Sigmoid colon (tissue), 7 donors: ENCODE measurements around the gene AKAP12. TPM values are rescaled to one million over a fixed set of nuclear protein-coding genes. Genes with fewer than 3 reads are reported as not detected.
A peak's percentile ranks its signal among the peaks of the same experiment; 100 is the strongest.

ENCODE experiments used
- DNase-seq: peaks from one replicate; pipeline ENCODE4 v3.0.0-alpha.2; 2019
- H3K27ac ChIP-seq, 4 donors: fragments of 200-600 bp; sonication (generic); one replicate each; pipeline ENCODE4 v1.5.1; 2016 to 2019; ENCODE audit warnings: mild to moderate bottlenecking in 1 of 4
- H3K27me3 ChIP-seq, 3 donors: fragments of 200-600 bp; sonication (generic); one replicate each; pipeline ENCODE4 v1.5.1; 2019; ENCODE audit warnings: mild to moderate bottlenecking in 1 of 3
- H3K36me3 ChIP-seq, 4 donors: fragments of 200-600 bp; sonication (generic); one replicate each; pipeline ENCODE4 v1.5.1; 2016 to 2019
- H3K4me1 ChIP-seq, 4 donors: fragments of 200-600 bp; sonication (generic); one replicate each; pipeline ENCODE4 v1.5.1; 2017 to 2019
- H3K4me3 ChIP-seq, 4 donors: fragments of 200-600 bp; sonication (generic); one replicate each; pipeline ENCODE4 v1.5.1; 2017 to 2019; ENCODE audit warnings: mild to moderate bottlenecking in 2 of 4, moderate library complexity in 1 of 4
- H3K9me3 ChIP-seq, 4 donors: fragments of 200-600 bp in 3 of 4; sonication (generic) in 3 of 4; one replicate each; pipeline versions ENCODE4 v1.5.1 to v1.6.1; 2013 to 2019
- CTCF ChIP-seq, 4 experiments: fragments of 450-650 bp in 3 of 4; fragments of 200-600 bp in 1 of 4; IDR thresholded peaks; one replicate each; pipeline ENCODE4 v1.5.1; 2016 to 2019; ENCODE audit warnings: antibody characterized with exemption in 4 of 4, mild to moderate bottlenecking in 3 of 4, moderate library complexity in 2 of 4
- EP300 ChIP-seq, 4 donors: sonication (generic); formaldehyde crosslinking; IDR thresholded peaks; one replicate each; pipeline ENCODE4 v1.6.1; 2017; ENCODE audit warnings: antibody characterized with exemption in 4 of 4
- POLR2A ChIP-seq, 2 donors: fragments of 450-650 bp; IDR thresholded peaks; one replicate each; pipeline ENCODE4 v1.6.1; 2016; ENCODE audit warnings: antibody characterized with exemption in 2 of 2, mild to moderate bottlenecking in 2 of 2, moderate library complexity in 2 of 2
- POLR2AphosphoS5 ChIP-seq, 4 donors: sonication (generic); formaldehyde crosslinking; IDR thresholded peaks; one replicate each; pipeline ENCODE4 v1.6.1; 2017; ENCODE audit warnings: antibody characterized with exemption in 4 of 4
- WGBS, 2 donors: extraction: QIAGEN DNeasy Blood & Tissue Kit; methylation state at CpG; one replicate each; pipeline ENCODE4 v1.1.7; 2013; 5-methylcytosine and 5-hydroxymethylcytosine counted together
- intact Hi-C: fragments of 100-400 bp; cut with DNase I; formaldehyde crosslinking; loops from one replicate; pipeline ENCODE4 v1.15.1; 2023
- polyA plus RNA-seq, 3 donors: library from polyadenylated mRNA; stranded (reverse); fragments of 200-250 nt; gene quantifications; one replicate each; pipeline ENCODE4 v1.2.3, GENCODE V29; 2013
- total RNA-seq, 4 donors: library from RNA; depleted of rRNA; stranded (reverse); fragments of >200 nt; gene quantifications; one replicate each; pipeline ENCODE4 v1.1.0, GENCODE V29; 2016
- donor health status: healthy with polysubstance abuse.
- donor health status: Bipolar disorder and iron deficiency.
- donor health status: healthy.

The AKAP12 gene
- total and polyA plus RNA-seq, 7 donors, result 1.2 to 244 (median 133) TPM

- intact Hi-C loops, result loop anchor here (1.0 to 5.0 kb wide), 2 partner anchors 61 to 149 kb away; partner anchors contain the start of gene RMND1
- peaks cover 0 to 49% (median 35%) of the 10 kb centered on the region in 4 donors for H3K4me1 ChIP-seq
- H3K36me3 ChIP-seq, result no peaks in the 10 kb centered on the region
- WGBS, 2 donors, result 1% methylated on average over 78 of the region's 78 CpGs
- no peak for TF ChIP-seq CTCF (IDR thresholded peaks at IDR 0.05)
- TF ChIP-seq POLR2A (IDR thresholded peaks at IDR 0.05), result no peak
- no peak for TF ChIP-seq EP300 (IDR thresholded peaks at IDR 0.05)
- TF ChIP-seq POLR2AphosphoS5 (IDR thresholded peaks at IDR 0.05), result no peak
- peak overlapping the region; percentile 95 to 100 (median 100) for H3K27ac ChIP-seq
- H3K27me3 ChIP-seq, result no peaks in the 10 kb centered on the region
- H3K9me3 ChIP-seq, result no peaks in the 10 kb centered on the region
- peak overlapping the region; percentile 89 to 99 (median 95) for H3K4me3 ChIP-seq
- DNase-seq, result peak; percentile 90
Measured at GRCh38 chr6:151390851-151391470, 151.2 kb downstream of the AKAP12 start.

- peak; percentile 87 for DNase-seq
- no peaks in the 10 kb centered on the region for H3K9me3 ChIP-seq
- H3K4me1 ChIP-seq, result peaks cover 0 to 49% (median 38%) of the 10 kb centered on the region in 4 donors
Measured at GRCh38 chr6:151391471-151392413, 152.0 kb downstream of the AKAP12 start, which contains the start of gene ZBTB2. TSS of gene ZBTB2 (minus strand) at chr6:151391559. CDS start at chr6:151373637, 17,922 bp downstream.

GRCh38 chr6:151392427-151392826 is 152.7 kb downstream of the AKAP12 start:
- Histone ChIP-seq H3K4me1 (peaks cover 0 to 52% (median 37%) of the 10 kb centered on the region in 4 donors), H3K27me3 (no peaks in the 10 kb centered on the region), H3K4me3 (peak overlapping the region; percentile 89 to 99 (median 95)), H3K36me3 (no peaks in the 10 kb centered on the region), H3K27ac (peak overlapping the region; percentile 95 to 100 (median 100)), H3K9me3 (no peaks in the 10 kb centered on the region)
- TF ChIP-seq EP300 (IDR thresholded peaks at IDR 0.05) (no peak), POLR2A (IDR thresholded peaks at IDR 0.05) (no peak), CTCF (IDR thresholded peaks at IDR 0.05) (no peak), POLR2AphosphoS5 (IDR thresholded peaks at IDR 0.05) (no peak)
- intact Hi-C loops, result loop anchor here (5.0 kb wide), 1 partner anchor 150 kb away; no protein-coding TSS in a partner anchor
- no peak for DNase-seq
- 2 to 3% methylated on average over 3 of the region's 3 CpGs for WGBS, 2 donors

More at GRCh38 chr6:151391471-151392413, 152.0 kb downstream of the AKAP12 start, which contains the start of gene ZBTB2:
- Histone ChIP-seq H3K36me3 (no peaks in the 10 kb centered on the region), H3K4me3 (peak within 1 kb of the TSS; percentile 89 to 99 (median 95)), H3K27me3 (no peaks in the 10 kb centered on the region), H3K27ac (peak within 1 kb of the TSS; percentile 95 to 100 (median 100))
- TF ChIP-seq EP300 (IDR thresholded peaks at IDR 0.05) (no peak), POLR2AphosphoS5 (IDR thresholded peaks at IDR 0.05) (peak in 2 of 4 donors; percentile 7 to 26)
- intact Hi-C loops, result loop anchor here (5.0 kb wide), 1 partner anchor 149 kb away; no protein-coding TSS in a partner anchor
- WGBS, 2 donors, result 1% methylated on average over 51 to 52 of the region's 57 CpGs

GRCh38 chr6:151393410-151393809 is 153.6 kb downstream of the AKAP12 start:
- Histone ChIP-seq H3K9me3 (no peaks in the 10 kb centered on the region), H3K27ac (peak overlapping the region in 2 of 4 donors; percentile 100), H3K4me1 (peaks cover 0 to 52% (median 35%) of the 10 kb centered on the region in 4 donors), H3K27me3 (no peaks in the 10 kb centered on the region), H3K36me3 (no peaks in the 10 kb centered on the region), H3K4me3 (no peak overlapping the region)
- 66 to 68% methylated on average over 4 of the region's 4 CpGs for WGBS, 2 donors
- TF ChIP-seq POLR2A (IDR thresholded peaks at IDR 0.05), result no peak
- no peak for TF ChIP-seq CTCF (IDR thresholded peaks at IDR 0.05)
- TF ChIP-seq EP300 (IDR thresholded peaks at IDR 0.05), result no peak
- no peak for TF ChIP-seq POLR2AphosphoS5 (IDR thresholded peaks at IDR 0.05)
- DNase-seq, result no peak
- intact Hi-C loops, result loop anchor here (5.0 kb wide), 1 partner anchor 151 kb away; no protein-coding TSS in a partner anchor
